ENCODE measurements around the gene HRAS. TPM values are rescaled to one million over a fixed set of nuclear protein-coding genes. Genes with fewer than 3 reads are reported as not detected.

HRAS gene
- total RNA-seq, 1 donor from 2014 or later, result 53.5 TPM

- H3K9me3 ChIP-seq, result no peaks in the 10 kb centered on the region
- H3K36me3 ChIP-seq, result peaks cover 4 to 63% of the 10 kb centered on the region in 2 donors
- no peak overlapping the region for H3K27ac ChIP-seq
- H3K4me1 ChIP-seq, result peaks cover 42% of the 10 kb centered on the region
- no peaks in the 10 kb centered on the region for H3K27me3 ChIP-seq
- no peak for TF ChIP-seq CTCF (IDR thresholded peaks at IDR 0.05)
- TF ChIP-seq POLR2A (IDR thresholded peaks at IDR 0.05), result no peak
- no peak for TF ChIP-seq POLR2AphosphoS5 (IDR thresholded peaks at IDR 0.05; ENCODE audit: insufficient read depth in 1 of 2, low read depth in 1 of 2)
- intact Hi-C loops (cut with DNase I), result loop anchor here (5.0 kb wide), 1 partner anchor 49 kb away; the partner anchor contains the start of gene PTDSS2
- no peak for DNase-seq (ENCODE audit: extremely low spot score in 2 of 2)
- H3K4me3 ChIP-seq, result no peak overlapping the region
Observed at GRCh38 chr11:501001-501682, 34.2 kb downstream of the HRAS start.

GRCh38 chr11:499201-500076 lies 35.9 kb downstream of the HRAS start:
- intact Hi-C loops (cut with DNase I), result loop anchor here (5.0 kb wide), 1 partner anchor 47 kb away; the partner anchor contains the start of gene PTDSS2
- peaks cover 4 to 80% of the 10 kb centered on the region in 2 donors for H3K36me3 ChIP-seq

GRCh38 chr11:498297-499181 lies 36.8 kb downstream of the HRAS start:
- Histone ChIP-seq H3K4me3 (no peak overlapping the region), H3K27me3 (no peaks in the 10 kb centered on the region), H3K4me1 (peaks cover 16% of the 10 kb centered on the region), H3K36me3 (peaks cover 4 to 89% of the 10 kb centered on the region in 2 donors), H3K27ac (no peak overlapping the region), H3K9me3 (no peaks in the 10 kb centered on the region)
- intact Hi-C loops (cut with DNase I), result no loop called here
- no peak for DNase-seq (ENCODE audit: extremely low spot score in 2 of 2)
- no peak for TF ChIP-seq POLR2A (IDR thresholded peaks at IDR 0.05)
- no peak for TF ChIP-seq POLR2AphosphoS5 (IDR thresholded peaks at IDR 0.05; ENCODE audit: insufficient read depth in 1 of 2, low read depth in 1 of 2)
- TF ChIP-seq CTCF (IDR thresholded peaks at IDR 0.05), result no peak

More at GRCh38 chr11:499201-500076, 35.9 kb downstream of the HRAS start:
- Histone ChIP-seq H3K4me3 (no peak overlapping the region), H3K27me3 (no peaks in the 10 kb centered on the region), H3K4me1 (peaks cover 25% of the 10 kb centered on the region), H3K27ac (no peak overlapping the region), H3K9me3 (no peaks in the 10 kb centered on the region)
- no peak for DNase-seq (ENCODE audit: extremely low spot score in 2 of 2)
- TF ChIP-seq POLR2A (IDR thresholded peaks at IDR 0.05), result no peak
- no peak for TF ChIP-seq CTCF (IDR thresholded peaks at IDR 0.05)
- no peak for TF ChIP-seq POLR2AphosphoS5 (IDR thresholded peaks at IDR 0.05; ENCODE audit: insufficient read depth in 1 of 2, low read depth in 1 of 2)

DNA sequence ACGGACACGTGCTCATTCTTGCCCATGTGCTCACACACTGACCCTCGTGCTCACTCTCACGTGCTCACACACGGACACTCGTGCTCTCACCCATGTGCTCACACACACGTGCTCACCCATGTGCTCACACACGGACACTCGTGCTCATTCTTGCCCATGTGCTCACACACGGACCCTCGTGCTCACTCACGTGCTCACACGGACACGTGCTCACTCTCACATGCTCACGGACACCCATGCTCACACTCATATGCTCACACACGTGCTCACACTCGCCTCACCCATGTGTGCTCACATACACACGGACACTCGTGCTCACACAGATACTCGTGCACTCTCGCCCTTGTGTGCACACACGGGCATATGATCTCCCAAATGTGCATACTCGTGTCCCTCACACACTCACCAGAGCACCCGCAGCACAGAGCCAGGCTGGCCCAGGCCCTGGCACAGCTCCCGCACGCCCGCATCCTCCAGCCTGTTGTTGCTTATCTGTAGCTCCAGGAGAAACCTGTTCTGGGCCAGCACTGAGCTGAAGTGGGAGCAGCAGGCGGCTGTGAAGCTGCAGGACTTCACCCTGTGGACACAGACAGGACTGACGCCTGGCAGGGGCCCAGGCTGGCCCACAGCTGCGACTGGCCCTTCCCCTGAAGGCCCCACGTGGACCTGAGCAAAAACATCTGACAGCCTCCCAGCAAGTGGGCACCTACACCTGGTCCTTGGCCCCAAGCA lies 37.6 kb downstream of the HRAS start:
- H3K4me3 ChIP-seq, result no peak overlapping the region
- intact Hi-C loops (cut with DNase I), result no loop called here
- peaks cover 4 to 95% of the 10 kb centered on the region in 2 donors for H3K36me3 ChIP-seq
- TF ChIP-seq POLR2A (IDR thresholded peaks at IDR 0.05), result no peak
- no peak for TF ChIP-seq CTCF (IDR thresholded peaks at IDR 0.05)
- TF ChIP-seq POLR2AphosphoS5 (IDR thresholded peaks at IDR 0.05; ENCODE audit: insufficient read depth in 1 of 2, low read depth in 1 of 2), result no peak
- DNase-seq (ENCODE audit: extremely low spot score in 2 of 2), result no peak
- H3K4me1 ChIP-seq, result peaks cover 8% of the 10 kb centered on the region
- no peak overlapping the region for H3K27ac ChIP-seq
- no peaks in the 10 kb centered on the region for H3K27me3 ChIP-seq
- no peaks in the 10 kb centered on the region for H3K9me3 ChIP-seq
